Sigmoid colon (tissue), 7 donors: ENCODE measurements around the gene LURAP1L. TPM values are rescaled to one million over a fixed set of nuclear protein-coding genes. Genes with fewer than 3 reads are reported as not detected.

Experiments
- DNase-seq: peaks from one replicate; pipeline ENCODE4 v3.0.0-alpha.2; 2019
- H3K27ac ChIP-seq, 4 donors: fragments of 200-600 bp; sonication (generic); one replicate each; pipeline ENCODE4 v1.5.1; 2016 to 2019; ENCODE audit warnings: mild to moderate bottlenecking in 1 of 4
- H3K27me3 ChIP-seq, 3 donors: fragments of 200-600 bp; sonication (generic); one replicate each; pipeline ENCODE4 v1.5.1; 2019; ENCODE audit warnings: mild to moderate bottlenecking in 1 of 3
- H3K36me3 ChIP-seq, 4 donors: fragments of 200-600 bp; sonication (generic); one replicate each; pipeline ENCODE4 v1.5.1; 2016 to 2019
- H3K4me1 ChIP-seq, 4 donors: fragments of 200-600 bp; sonication (generic); one replicate each; pipeline ENCODE4 v1.5.1; 2017 to 2019
- H3K4me3 ChIP-seq, 4 donors: fragments of 200-600 bp; sonication (generic); one replicate each; pipeline ENCODE4 v1.5.1; 2017 to 2019; ENCODE audit warnings: mild to moderate bottlenecking in 2 of 4, moderate library complexity in 1 of 4
- H3K9me3 ChIP-seq, 4 donors: fragments of 200-600 bp in 3 of 4; sonication (generic) in 3 of 4; one replicate each; pipeline versions ENCODE4 v1.5.1 to v1.6.1; 2013 to 2019
- CTCF ChIP-seq, 4 experiments: fragments of 450-650 bp in 3 of 4; fragments of 200-600 bp in 1 of 4; IDR thresholded peaks; one replicate each; pipeline ENCODE4 v1.5.1; 2016 to 2019; ENCODE audit warnings: antibody characterized with exemption in 4 of 4, mild to moderate bottlenecking in 3 of 4, moderate library complexity in 2 of 4
- EP300 ChIP-seq, 4 donors: sonication (generic); formaldehyde crosslinking; IDR thresholded peaks; one replicate each; pipeline ENCODE4 v1.6.1; 2017; ENCODE audit warnings: antibody characterized with exemption in 4 of 4
- POLR2A ChIP-seq, 2 donors: fragments of 450-650 bp; IDR thresholded peaks; one replicate each; pipeline ENCODE4 v1.6.1; 2016; ENCODE audit warnings: antibody characterized with exemption in 2 of 2, mild to moderate bottlenecking in 2 of 2, moderate library complexity in 2 of 2
- POLR2AphosphoS5 ChIP-seq, 4 donors: sonication (generic); formaldehyde crosslinking; IDR thresholded peaks; one replicate each; pipeline ENCODE4 v1.6.1; 2017; ENCODE audit warnings: antibody characterized with exemption in 4 of 4
- WGBS, 2 donors: extraction: QIAGEN DNeasy Blood & Tissue Kit; methylation state at CpG; one replicate each; pipeline ENCODE4 v1.1.7; 2013; 5-methylcytosine and 5-hydroxymethylcytosine counted together
- intact Hi-C: fragments of 100-400 bp; cut with DNase I; formaldehyde crosslinking; loops from one replicate; pipeline ENCODE4 v1.15.1; 2023
- polyA plus RNA-seq, 3 donors: library from polyadenylated mRNA; stranded (reverse); fragments of 200-250 nt; gene quantifications; one replicate each; pipeline ENCODE4 v1.2.3, GENCODE V29; 2013
- total RNA-seq, 4 donors: library from RNA; depleted of rRNA; stranded (reverse); fragments of >200 nt; gene quantifications; one replicate each; pipeline ENCODE4 v1.1.0, GENCODE V29; 2016
- donor health status: healthy with polysubstance abuse.
- donor health status: Bipolar disorder and iron deficiency.
- donor health status: healthy.

The LURAP1L gene
- total and polyA plus RNA-seq, 7 donors = 16.2 to 38.4 (median 23.2) TPM

- peak; percentile 67 for DNase-seq
- Histone ChIP-seq H3K36me3 (no peaks in the 10 kb centered on the region), H3K27me3 (no peaks in the 10 kb centered on the region), H3K4me1 (peaks cover 0 to 38% (median 23%) of the 10 kb centered on the region in 4 donors), H3K27ac (peak overlapping the region; percentile 89 to 97 (median 94)), H3K9me3 (no peaks in the 10 kb centered on the region), H3K4me3 (peak overlapping the region; percentile 76 to 89 (median 82))
- TF ChIP-seq POLR2AphosphoS5 (IDR thresholded peaks at IDR 0.05) (peak in 2 of 4 donors; percentile 4 to 34), EP300 (IDR thresholded peaks at IDR 0.05) (no peak), CTCF (IDR thresholded peaks at IDR 0.05) (peak; percentile 48 to 59 (median 54))
- intact Hi-C loops = loop anchor here (1.0 to 5.0 kb wide), 4 partner anchors 39 to 196 kb away; no protein-coding TSS in a partner anchor
- 1% methylated on average over 50 of the region's 50 CpGs for WGBS, 2 donors
These were observed 1.1 kb downstream of the LURAP1L start for GRCh38 chr9:12775679-12776512.

- intact Hi-C loops = loop anchor here (2.0 to 5.0 kb wide), 2 partner anchors 38 to 196 kb away; no protein-coding TSS in a partner anchor
- H3K9me3 ChIP-seq = no peaks in the 10 kb centered on the region
- 1 to 11% methylated on average over 8 of the region's 8 CpGs for WGBS, 2 donors
These were observed 1.8 kb downstream of the LURAP1L start for GRCh38 chr9:12776513-12777055.

GRCh38 chr9:12777121-12778022 lies 2.6 kb downstream of the LURAP1L start:
- TF ChIP-seq POLR2A (IDR thresholded peaks at IDR 0.05) (no peak), EP300 (IDR thresholded peaks at IDR 0.05) (no peak), CTCF (IDR thresholded peaks at IDR 0.05) (no peak), POLR2AphosphoS5 (IDR thresholded peaks at IDR 0.05) (no peak)
- Histone ChIP-seq H3K4me3 (peak overlapping the region; percentile 76 to 89 (median 82)), H3K36me3 (no peaks in the 10 kb centered on the region), H3K27ac (peak overlapping the region; percentile 89 to 97 (median 94)), H3K9me3 (no peaks in the 10 kb centered on the region), H3K4me1 (peaks cover 0 to 49% (median 29%) of the 10 kb centered on the region in 4 donors), H3K27me3 (no peaks in the 10 kb centered on the region)
- DNase-seq = no peak
- intact Hi-C loops = loop anchor here (2.0 to 5.0 kb wide), 2 partner anchors 37 to 195 kb away; no protein-coding TSS in a partner anchor
- 13 to 54% methylated on average over 7 of the region's 7 CpGs for WGBS, 2 donors

More at GRCh38 chr9:12776513-12777055, 1.8 kb downstream of the LURAP1L start:
- DNase-seq = peak; percentile 96
- H3K27ac ChIP-seq = peak overlapping the region; percentile 89 to 97 (median 94)
- H3K4me1 ChIP-seq = peaks cover 0 to 43% (median 26%) of the 10 kb centered on the region in 4 donors
- H3K4me3 ChIP-seq = peak overlapping the region; percentile 76 to 89 (median 82)
- TF ChIP-seq POLR2A (IDR thresholded peaks at IDR 0.05) (peak in 1 of 2 donors; percentile 9), EP300 (IDR thresholded peaks at IDR 0.05) (peak in 1 of 4 donors; percentile 2), CTCF (IDR thresholded peaks at IDR 0.05) (peak in 1 of 4 experiments; percentile 1), POLR2AphosphoS5 (IDR thresholded peaks at IDR 0.05) (peak in 3 of 4 donors; percentile 73 to 84 (median 78))
- no peaks in the 10 kb centered on the region for H3K36me3 ChIP-seq
- H3K27me3 ChIP-seq = no peaks in the 10 kb centered on the region

GRCh38 chr9:12778389-12778788 lies 3.6 kb downstream of the LURAP1L start:
- Histone ChIP-seq H3K27ac (peak overlapping the region; percentile 89 to 97 (median 94)), H3K4me3 (peak overlapping the region in 3 of 4 donors; percentile 80 to 89 (median 85))
- no peak for TF ChIP-seq CTCF (IDR thresholded peaks at IDR 0.05)

More at GRCh38 chr9:12778389-12778788, 3.6 kb downstream of the LURAP1L start:
- no peak for DNase-seq
- no peaks in the 10 kb centered on the region for H3K36me3 ChIP-seq
- 77 to 85% methylated on average over 3 of the region's 3 CpGs for WGBS, 2 donors
- H3K4me1 ChIP-seq = peaks cover 0 to 49% (median 29%) of the 10 kb centered on the region in 4 donors
- H3K27me3 ChIP-seq = no peaks in the 10 kb centered on the region
- no peaks in the 10 kb centered on the region for H3K9me3 ChIP-seq
- intact Hi-C loops = loop anchor here (5.0 kb wide), 1 partner anchor 194 kb away; no protein-coding TSS in a partner anchor
